Fibroblast of mammary gland (primary cell): ENCODE data around the gene CDIPT.

Experiments used
- DNase-seq: peaks from one replicate; pipeline ENCODE4 v3.0.0-alpha.2; 2010; ENCODE audit warnings: low read depth
- H3K4me3 ChIP-seq: 2 replicates; pipeline ENCODE4 v1.5.1; 2011; ENCODE audit warnings: low read depth, mild to moderate bottlenecking, low read length, moderate library complexity; ENCODE audit not compliant: control insufficient read depth
- TF ChIP-seq, protein P1 (sequence below): conservative IDR thresholded peaks from 2 replicates; pipeline ENCODE4 v1.5.1; 2011; ENCODE audit warnings: low read depth, low read length, inconsistent platforms; ENCODE audit not compliant: control insufficient read depth, insufficient read depth

Gene CDIPT

DNA sequence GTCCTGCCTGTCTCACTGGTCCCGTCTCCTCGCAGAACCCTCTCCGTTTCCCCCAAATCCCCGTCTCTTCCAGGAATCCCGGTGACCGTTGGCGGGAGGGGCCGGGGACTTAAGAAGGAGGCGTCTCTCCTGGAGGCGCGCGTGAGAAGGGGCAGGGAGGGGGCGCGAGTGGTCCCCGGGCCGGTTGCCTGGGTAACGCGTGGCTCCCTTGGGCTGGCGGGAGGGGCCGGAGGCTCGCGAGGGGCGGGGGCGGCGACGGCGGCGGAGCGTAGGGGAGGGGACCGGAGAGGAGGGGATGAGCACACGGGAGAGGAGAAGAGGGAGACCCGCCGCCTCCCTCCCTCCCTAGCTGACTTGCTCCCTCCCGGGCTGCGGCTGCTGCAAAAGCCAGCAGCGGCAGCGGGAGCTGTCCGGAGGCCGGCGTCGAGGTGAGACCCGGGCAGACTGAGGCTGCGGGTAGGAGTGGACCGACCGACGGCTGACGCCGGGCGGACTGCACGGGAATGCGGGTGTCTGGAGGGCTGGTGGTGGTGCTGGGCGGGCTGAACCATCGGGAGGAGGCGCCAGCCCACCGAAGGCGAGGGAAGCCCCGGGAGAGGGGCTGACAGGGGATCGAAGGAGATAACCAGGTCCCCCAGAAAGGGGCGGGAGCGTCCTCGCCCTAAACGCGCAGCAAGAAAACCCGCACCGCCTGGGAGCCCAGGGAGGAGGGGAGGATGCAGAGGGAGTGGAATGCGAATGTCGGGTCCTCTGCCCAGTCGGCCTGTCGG, 50.9 kb downstream of the CDIPT start, which contains the start of gene PRRT2:
Gene PRRT2 (plus strand): TSS at position 298 of the 770 bp plus-strand sequence. CDS start 862 bp downstream, outside the sequence.
- DNase-seq: peak; percentile 38
- H3K4me3 ChIP-seq: peak within 1 kb of the TSS; percentile 44
- TF ChIP-seq, protein P1, sequence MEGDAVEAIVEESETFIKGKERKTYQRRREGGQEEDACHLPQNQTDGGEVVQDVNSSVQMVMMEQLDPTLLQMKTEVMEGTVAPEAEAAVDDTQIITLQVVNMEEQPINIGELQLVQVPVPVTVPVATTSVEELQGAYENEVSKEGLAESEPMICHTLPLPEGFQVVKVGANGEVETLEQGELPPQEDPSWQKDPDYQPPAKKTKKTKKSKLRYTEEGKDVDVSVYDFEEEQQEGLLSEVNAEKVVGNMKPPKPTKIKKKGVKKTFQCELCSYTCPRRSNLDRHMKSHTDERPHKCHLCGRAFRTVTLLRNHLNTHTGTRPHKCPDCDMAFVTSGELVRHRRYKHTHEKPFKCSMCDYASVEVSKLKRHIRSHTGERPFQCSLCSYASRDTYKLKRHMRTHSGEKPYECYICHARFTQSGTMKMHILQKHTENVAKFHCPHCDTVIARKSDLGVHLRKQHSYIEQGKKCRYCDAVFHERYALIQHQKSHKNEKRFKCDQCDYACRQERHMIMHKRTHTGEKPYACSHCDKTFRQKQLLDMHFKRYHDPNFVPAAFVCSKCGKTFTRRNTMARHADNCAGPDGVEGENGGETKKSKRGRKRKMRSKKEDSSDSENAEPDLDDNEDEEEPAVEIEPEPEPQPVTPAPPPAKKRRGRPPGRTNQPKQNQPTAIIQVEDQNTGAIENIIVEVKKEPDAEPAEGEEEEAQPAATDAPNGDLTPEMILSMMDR: no peak

DNA sequence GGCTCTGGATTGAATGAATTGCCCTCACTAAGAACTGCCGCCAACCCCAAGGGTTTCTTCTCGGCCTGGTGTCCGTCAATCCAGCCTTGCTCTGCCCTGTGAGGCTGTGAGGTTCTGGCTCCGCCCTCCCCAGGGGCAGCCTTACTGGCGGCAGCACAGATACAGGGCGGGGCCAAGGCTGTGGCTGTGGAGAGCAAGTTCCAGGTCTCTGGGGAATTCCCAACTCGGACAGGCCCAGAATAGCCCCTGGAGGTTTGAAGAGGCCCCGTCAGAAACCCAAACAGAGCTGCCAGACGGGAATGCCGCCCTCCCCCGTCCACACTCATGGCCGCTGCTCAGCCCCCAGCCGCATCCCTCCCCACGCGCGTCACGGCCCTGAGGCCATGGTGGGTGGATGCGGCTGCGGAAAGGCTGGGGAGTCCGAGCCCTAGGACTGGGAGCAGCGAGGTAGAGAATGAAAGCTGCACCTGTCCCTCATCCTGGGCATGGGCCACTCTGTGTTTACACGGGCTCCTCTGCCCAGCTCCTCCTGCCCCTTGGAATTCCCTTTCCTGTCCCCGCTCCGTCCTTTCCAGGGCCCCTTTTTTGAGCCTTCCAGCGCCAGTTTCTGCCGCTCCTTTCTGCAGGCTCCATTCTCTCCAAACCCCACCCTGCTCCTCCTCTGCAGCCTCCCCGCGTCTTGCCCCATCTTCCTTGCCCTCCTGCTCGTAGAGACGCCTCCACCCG, 51.7 kb downstream of the CDIPT start:
- TF ChIP-seq, protein P1: no peak
- peak; percentile 97 for DNase-seq
- peak overlapping the region; percentile 44 for H3K4me3 ChIP-seq

DNA sequence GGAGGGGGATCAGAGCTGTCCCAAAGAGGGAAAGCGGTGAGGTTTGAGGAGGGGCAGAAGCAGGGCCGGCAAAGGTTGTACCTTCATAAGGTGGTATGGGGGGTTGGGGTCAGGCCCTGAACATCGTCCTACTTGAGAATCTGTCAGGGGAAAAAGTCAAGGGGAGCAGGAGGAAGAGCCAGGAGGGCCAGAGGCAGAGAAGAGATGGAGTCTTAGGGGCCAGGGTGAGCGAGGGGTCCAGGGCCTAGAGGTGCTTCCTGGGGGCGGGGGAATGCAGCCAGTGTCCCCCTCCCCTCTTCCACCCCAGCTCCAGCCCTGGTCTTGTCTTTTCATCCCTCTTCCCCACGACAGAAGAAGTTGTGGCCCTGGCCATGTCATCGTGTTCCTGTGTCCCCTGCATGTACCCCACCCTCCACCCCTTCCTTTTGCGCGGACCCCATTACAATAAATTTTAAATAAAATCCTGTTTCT, 52.3 kb downstream of the CDIPT start:
- no peak overlapping the region for H3K4me3 ChIP-seq
- TF ChIP-seq, protein P1: no peak
- DNase-seq: no peak

DNA sequence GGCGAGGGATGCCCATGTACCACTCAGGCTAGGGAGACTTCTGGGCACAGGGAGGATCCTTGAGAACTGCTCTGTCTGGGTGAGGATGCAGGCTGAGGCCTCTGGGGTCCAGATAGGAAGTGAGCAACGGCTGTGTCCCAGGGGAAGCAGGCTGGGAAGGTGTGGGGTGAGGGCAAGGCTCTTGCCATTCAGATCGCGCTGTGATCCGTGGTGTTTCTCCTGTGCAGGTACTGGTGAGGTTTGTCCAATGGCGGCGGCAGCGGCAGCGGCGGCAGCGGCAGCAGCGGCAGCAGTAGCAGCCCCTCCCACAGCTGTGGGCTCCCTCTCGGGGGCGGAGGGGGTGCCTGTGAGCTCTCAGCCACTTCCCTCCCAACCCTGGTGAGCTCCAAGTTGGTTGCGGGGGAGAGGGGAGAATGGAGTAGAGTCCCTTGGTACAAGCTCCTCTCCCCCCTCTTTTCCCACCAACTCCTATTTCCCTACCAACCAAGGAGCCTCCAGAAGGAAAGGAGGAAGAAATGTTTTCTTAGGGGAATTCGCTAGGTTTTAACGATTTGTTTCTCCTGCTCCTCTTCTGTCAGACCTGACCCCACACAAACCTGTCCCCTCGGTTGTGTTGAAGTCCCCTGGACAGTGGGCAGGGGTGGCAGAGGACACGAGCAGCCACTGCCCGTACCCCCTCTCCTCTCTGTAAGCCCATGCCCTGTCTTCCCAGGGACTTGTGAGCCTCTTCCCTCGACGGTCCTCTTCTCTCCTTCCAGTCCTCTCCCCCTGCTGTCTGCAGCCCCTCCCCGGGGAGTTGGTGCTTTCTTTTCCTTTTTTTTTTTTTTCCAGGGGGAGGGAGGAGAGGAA, 53.0 kb downstream of the CDIPT start:
- H3K4me3 ChIP-seq: peak overlapping the region; percentile 6
- peak; percentile 39 for DNase-seq
- TF ChIP-seq, protein P1: no peak

DNA sequence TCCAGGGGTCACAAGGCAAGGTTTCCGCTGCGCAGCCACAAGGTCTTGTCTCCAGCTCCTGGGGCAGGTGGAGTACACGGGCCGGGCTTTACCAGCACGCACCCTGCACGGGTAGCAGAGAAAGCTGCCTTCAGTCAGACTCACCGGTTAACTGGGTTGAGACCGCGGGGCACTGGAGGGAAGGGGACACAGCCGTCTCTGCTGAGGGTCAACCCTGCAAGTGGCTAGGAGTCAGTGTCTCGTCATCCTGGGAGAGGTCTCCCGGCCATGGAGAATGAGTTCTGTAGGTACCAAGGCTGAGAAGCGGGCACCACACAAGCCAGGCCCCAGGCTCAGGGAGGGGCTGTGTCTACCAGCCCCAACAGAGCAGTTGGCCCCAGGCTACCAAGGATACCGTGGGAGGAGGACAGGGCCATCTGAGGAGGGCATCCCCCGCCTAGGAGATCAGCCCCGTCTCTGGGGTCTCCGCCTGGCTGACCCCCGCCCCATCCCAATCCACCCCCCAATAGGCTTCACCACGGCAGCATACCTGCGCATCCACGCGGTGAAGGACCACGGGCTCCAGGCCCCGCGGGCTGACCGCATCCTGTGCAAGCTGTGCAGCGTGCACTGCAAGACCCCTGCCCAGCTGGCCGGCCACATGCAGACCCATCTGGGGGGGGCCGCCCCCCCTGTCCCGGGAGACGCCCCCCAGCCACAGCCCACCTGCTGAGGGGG, 53.8 kb downstream of the CDIPT start:
- H3K4me3 ChIP-seq: peak overlapping the region; percentile 74
- no peak for DNase-seq
- TF ChIP-seq, protein P1: no peak
